IPS-20b (cell line): ENCODE data around the gene KATNB1.
"Not testable (repeated sequence)": the region's sequence is repeated elsewhere in the genome, so short reads cannot be mapped to it uniquely, and the experiment has no call there.

ENCODE experiments used
- H3K27ac ChIP-seq: one replicate; pipeline ENCODE4 v1.5.1; 2013; ENCODE audit warnings: low read length
- H3K27me3 ChIP-seq: 2 replicates; pipeline ENCODE4 v1.6.1; 2013; ENCODE audit warnings: mild to moderate bottlenecking, low read length, inconsistent platforms; ENCODE audit not compliant: insufficient read depth
- H3K36me3 ChIP-seq: 2 replicates; pipeline ENCODE4 v1.6.1; 2013; ENCODE audit warnings: low read depth, mild to moderate bottlenecking, inconsistent platforms, low read length, moderate library complexity; ENCODE audit not compliant: insufficient read depth
- H3K4me1 ChIP-seq: 2 replicates; pipeline ENCODE4 v1.6.1; 2013; ENCODE audit warnings: mild to moderate bottlenecking, control low read depth, inconsistent platforms, low read length, moderate library complexity; ENCODE audit not compliant: insufficient read depth
- H3K4me3 ChIP-seq: 2 replicates; pipeline ENCODE4 v1.5.1; 2013; ENCODE audit warnings: mild to moderate bottlenecking, low read length, inconsistent platforms
- H3K9ac ChIP-seq: 2 replicates; pipeline ENCODE4 v1.6.1; 2013; ENCODE audit warnings: low read depth, mild to moderate bottlenecking, inconsistent platforms, low read length, moderate library complexity
- H3K9me3 ChIP-seq: 2 replicates; pipeline ENCODE4 v1.6.1; 2013; ENCODE audit warnings: mild to moderate bottlenecking, low read depth, low read length, inconsistent platforms; ENCODE audit not compliant: insufficient read depth

The KATNB1 gene

DNA sequence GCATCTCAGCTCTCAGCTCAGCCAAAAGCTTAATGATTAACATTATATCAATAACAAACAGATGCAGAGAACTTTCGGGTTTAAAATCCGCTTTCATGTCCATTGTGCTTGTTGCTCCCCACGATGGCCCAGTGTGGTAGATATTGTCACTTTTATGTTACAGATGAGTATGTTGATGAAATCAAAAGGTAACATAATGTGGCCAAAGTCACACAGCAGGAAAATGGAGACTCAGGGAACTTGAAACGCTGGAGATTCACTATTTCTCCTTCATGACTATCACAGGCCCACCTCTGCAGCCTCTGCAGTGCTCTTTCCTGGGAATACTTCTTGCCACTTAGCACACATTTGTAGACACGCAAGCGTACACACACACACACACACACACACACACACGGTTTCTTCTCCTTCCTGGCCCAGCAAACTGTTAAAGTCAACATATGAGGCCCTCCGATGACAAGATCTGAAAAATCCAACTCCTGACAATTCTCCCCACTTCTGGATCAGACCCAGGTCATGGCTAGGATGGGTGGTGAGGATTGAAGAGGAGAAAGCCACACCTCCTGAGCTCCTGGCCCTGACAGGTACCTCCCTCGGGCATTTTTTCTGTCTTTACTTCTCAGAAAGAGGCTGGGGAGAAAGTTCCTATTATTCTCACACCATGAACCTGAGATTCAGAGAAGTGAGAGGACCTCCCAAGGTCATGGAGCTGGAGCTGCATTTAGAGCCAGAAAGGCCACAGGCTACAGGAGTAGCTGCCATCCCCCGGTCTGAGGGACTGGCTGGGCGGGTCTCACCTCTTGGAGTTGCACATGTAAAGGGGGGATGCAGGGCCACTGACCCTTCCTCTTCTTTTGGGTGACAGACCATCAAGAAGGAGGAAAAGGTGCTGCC lies 31.3 kb upstream of the KATNB1 start:
- no peak overlapping the region for H3K4me3 ChIP-seq
- no peaks in the 10 kb centered on the region for H3K36me3 ChIP-seq
- no peak overlapping the region for H3K27ac ChIP-seq
- H3K4me1 ChIP-seq, result 0 out of 2 replicates have a peak, but pooled peaks cover 2% of the 10 kb centered on the region
- H3K9ac ChIP-seq, result no peak overlapping the region
- no peaks in the 10 kb centered on the region for H3K27me3 ChIP-seq
- H3K9me3 ChIP-seq, result no peaks in the 10 kb centered on the region

DNA sequence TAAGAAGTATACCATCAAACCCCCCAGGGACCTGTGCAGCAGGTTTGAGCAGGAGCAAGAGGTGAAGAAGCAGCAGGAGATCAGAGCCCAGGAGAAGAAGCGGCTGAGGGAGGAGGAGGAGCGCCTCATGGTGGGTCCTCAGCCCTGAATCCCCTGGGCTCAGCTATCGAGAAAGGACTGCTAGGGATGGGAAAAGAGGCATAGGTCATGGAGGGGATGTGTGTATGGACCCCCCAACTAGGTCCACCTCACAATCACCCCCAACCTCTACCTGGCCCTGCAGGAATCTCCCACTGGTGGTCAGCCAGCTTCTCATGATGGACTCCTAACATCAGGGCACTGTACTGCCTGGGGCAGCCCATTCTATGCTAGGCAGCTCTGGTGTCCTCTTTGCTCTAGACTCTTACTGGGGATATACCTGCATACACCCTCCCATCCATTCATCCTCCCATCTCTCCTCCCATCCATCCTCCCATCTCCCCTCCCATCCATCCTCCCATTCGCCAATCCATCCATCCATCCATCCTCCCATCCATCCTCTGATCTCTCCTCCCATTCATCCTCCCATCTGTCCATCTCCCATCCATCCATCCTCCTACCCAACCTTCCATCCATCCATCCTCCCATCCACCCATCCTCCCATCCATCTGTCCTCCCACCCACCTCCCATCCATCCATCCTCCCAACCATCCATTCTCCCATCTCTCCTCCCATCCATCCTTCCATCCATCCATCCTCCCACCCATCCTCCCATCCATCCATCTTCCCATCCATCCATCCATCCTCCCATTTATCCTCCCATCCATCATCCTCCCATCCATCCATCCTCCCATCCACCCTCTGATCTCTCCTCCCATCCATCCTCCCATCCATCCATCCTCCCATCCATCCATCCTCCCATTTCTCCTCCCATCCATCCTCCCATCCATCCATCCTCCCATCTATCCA lies 30.4 kb upstream of the KATNB1 start:
- Histone ChIP-seq H3K4me1 (0 out of 2 replicates have a peak, but pooled peaks cover 2% of the 10 kb centered on the region), H3K9ac (no peak overlapping the region), H3K36me3 (no peaks in the 10 kb centered on the region), H3K4me3 (no peak overlapping the region), H3K9me3 (no peaks in the 10 kb centered on the region), H3K27me3 (no peaks in the 10 kb centered on the region), H3K27ac (no peak overlapping the region)

DNA sequence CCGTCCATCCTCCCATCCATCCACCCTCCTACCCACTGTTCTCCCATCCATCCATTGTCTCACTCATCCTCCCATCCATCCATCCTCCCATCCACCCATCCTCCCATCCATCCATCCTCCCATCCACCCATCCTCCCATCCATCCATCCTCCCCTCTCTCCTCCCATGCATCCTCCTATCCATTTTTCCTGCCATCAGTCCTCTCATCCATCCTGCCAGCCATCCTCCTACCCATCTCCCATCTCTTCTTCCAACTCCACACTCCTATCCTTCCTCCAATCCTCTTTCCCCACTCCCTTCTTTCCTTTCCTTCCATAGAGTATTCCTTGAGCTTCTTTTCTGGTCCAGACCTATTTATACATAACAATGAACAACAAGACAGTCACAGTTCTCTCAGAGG lies 28.9 kb upstream of the KATNB1 start:
- H3K4me3 ChIP-seq, result no peak overlapping the region
- no peaks in the 10 kb centered on the region for H3K9me3 ChIP-seq
- no peak overlapping the region for H3K27ac ChIP-seq
- no peaks in the 10 kb centered on the region for H3K36me3 ChIP-seq
- H3K9ac ChIP-seq, result no peak overlapping the region
- H3K4me1 ChIP-seq, result 0 out of 2 replicates have a peak, but pooled peaks cover 2% of the 10 kb centered on the region
- H3K27me3 ChIP-seq, result no peaks in the 10 kb centered on the region

DNA sequence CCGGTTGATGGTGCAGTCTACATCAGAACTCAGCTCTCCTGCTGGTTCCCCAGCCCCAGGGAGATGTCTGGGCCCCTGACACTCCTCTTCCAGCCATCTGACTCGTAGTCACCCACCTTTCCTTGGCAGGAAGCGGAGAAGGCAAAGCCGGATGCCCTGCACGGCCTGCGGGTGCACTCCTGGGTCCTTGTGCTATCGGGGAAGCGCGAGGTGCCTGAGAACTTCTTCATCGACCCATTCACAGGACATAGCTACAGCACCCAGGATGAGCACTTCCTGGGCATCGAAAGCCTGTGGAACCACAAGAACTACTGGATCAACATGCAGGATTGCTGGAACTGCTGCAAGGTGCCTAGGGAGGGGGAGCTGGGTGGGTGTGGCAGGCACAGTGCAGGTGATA lies 28.2 kb upstream of the KATNB1 start:
- H3K9me3 ChIP-seq, result no peaks in the 10 kb centered on the region

DNA sequence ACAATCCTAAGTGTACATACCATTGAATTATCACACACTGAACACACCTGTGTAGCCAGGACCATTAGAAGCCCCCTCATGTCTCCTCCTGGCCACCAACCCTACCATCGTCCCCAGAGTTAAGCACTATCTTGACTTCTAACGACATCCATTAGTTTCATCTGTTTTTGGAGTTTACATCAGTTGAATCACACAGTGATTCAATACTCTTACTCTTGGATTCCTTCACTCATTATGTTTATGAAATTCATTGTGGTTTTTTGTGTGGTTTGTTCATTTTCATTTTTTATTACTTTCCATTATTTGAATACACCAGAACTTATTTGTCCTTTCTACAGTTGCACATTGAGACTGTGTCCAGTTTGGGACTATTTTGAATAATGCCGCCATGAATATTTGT lies 27.4 kb upstream of the KATNB1 start:
- Histone ChIP-seq H3K27me3 (no peaks in the 10 kb centered on the region), H3K36me3 (no peaks in the 10 kb centered on the region), H3K4me1 (0 out of 2 replicates have a peak, but pooled peaks cover 2% of the 10 kb centered on the region), H3K27ac (no peak overlapping the region), H3K4me3 (no peak overlapping the region), H3K9me3 (no peaks in the 10 kb centered on the region), H3K9ac (no peak overlapping the region)

More for the DNA sequence above, 28.2 kb upstream of the KATNB1 start:
- H3K9ac ChIP-seq, result no peak overlapping the region
- no peak overlapping the region for H3K27ac ChIP-seq
- H3K4me1 ChIP-seq, result 0 out of 2 replicates have a peak, but pooled peaks cover 2% of the 10 kb centered on the region
- H3K36me3 ChIP-seq, result no peaks in the 10 kb centered on the region
- no peaks in the 10 kb centered on the region for H3K27me3 ChIP-seq
- no peak overlapping the region for H3K4me3 ChIP-seq

DNA sequence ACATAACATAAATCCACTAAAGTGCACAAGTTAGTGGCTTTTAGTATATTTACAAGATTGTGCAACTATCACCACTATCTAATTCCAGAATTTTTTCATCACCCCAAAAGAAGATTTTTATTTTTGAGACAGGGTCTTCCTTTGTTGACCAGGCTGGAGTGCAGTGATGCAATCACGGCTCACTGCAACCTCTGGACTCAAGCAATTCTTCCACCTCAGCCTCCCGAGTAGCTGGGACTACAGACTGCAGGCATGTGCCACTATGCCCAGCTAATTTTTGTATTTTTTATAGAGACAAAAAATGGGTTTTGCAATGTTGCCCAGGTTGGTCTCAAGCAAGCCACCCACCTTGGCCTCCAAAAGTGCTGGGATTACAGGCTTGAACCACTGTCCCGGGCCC lies 25.9 kb upstream of the KATNB1 start:
- Histone ChIP-seq H3K36me3 (no peaks in the 10 kb centered on the region), H3K27me3 (no peaks in the 10 kb centered on the region), H3K9me3 (no peaks in the 10 kb centered on the region), H3K9ac (no peak overlapping the region), H3K27ac (no peak overlapping the region), H3K4me3 (no peak overlapping the region), H3K4me1 (no peaks in the 10 kb centered on the region)

DNA sequence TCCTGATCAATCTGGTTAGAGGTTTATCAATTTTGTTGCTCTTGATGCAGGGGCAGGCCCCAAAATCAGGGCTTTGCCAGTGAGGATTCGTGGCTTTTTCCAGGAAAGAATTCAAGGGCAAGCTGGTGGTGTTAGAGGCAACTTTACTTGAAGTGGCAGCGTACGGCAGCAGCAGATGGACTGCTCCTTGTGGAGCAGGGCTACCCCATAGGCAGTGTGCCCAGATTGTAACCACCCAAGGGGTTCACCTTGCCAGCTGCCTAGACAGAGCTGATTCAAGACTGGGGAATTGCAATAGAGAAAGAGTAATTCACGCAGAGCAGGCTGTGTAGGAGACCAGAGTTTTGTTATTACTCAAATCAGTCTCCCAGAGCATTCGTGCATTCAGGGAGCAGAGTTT lies 24.2 kb upstream of the KATNB1 start:
- Histone ChIP-seq H3K9me3 (no peaks in the 10 kb centered on the region), H3K4me1 (no peaks in the 10 kb centered on the region), H3K27ac (no peak overlapping the region), H3K4me3 (no peak overlapping the region), H3K36me3 (no peaks in the 10 kb centered on the region), H3K9ac (no peak overlapping the region), H3K27me3 (no peaks in the 10 kb centered on the region)

DNA sequence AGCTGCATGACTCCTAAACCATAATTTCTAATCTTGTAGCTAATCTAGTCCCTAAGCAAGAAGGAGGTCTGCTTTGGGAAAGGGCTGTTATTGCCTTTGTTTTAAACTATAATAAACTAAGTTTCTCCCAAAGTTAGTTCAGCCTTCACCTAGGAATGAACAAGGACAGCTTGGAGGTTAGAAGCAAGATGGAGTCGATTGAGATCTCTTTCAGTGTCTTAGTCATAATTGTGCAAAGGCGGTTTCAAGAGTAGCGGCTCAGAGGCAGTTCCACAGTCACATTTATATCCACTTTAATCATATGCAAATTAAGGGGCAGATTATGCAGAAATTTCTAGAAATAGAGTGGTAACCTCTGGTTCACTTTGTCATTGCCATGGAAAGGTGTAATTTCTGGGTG lies 23.6 kb upstream of the KATNB1 start:
- Histone ChIP-seq H3K4me3 (no peak overlapping the region), H3K9ac (no peak overlapping the region), H3K27me3 (no peaks in the 10 kb centered on the region), H3K36me3 (no peaks in the 10 kb centered on the region), H3K9me3 (no peaks in the 10 kb centered on the region), H3K27ac (no peak overlapping the region), H3K4me1 (no peaks in the 10 kb centered on the region)

DNA sequence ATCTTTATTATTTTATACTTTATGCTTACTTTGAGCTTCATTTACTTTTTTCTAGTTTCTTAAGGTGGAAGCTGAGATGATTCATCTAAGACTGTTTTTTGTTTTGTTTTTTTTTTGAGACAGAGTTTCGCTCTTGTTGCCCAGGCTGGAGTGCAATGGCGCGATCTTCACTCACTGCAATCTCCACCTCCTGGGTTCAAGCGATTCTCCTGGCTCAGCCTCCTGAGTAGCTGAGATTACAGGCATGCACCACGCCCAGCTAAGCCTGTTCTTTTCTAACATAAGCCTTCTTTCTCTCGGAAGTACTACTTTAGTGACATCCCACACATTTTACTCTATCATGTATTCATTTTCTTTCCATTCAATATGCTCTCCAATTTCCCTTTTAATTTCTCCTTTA lies 23.0 kb upstream of the KATNB1 start:
- H3K9ac ChIP-seq, H3K9me3 ChIP-seq, H3K27me3 ChIP-seq, H3K4me3 ChIP-seq, H3K4me1 ChIP-seq, H3K36me3 ChIP-seq, H3K27ac ChIP-seq: not testable (repeated sequence)

DNA sequence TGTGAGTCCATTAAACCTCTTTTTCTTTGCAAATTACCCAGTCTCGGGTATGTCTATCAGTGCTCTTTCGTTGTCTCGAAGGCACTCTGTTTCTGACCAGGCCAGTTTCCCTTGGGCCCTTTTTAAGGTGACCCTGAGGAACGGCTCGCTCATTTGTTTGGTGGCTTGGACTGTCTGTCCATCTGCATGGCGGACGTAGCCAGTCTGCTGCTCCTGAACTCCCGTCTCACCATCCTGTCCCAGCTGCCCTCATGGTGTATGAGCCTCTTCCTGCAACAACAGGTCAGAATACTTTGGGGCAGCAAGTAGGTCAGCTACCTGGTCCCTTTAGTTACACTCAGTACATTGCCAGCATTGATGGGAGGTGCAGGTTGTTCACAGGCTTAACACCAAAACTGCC lies 22.0 kb upstream of the KATNB1 start:
- H3K9ac ChIP-seq, result no peak overlapping the region
- no peaks in the 10 kb centered on the region for H3K4me1 ChIP-seq
- no peak overlapping the region for H3K4me3 ChIP-seq
- no peak overlapping the region for H3K27ac ChIP-seq
- no peaks in the 10 kb centered on the region for H3K27me3 ChIP-seq
- H3K9me3 ChIP-seq, result no peaks in the 10 kb centered on the region
- H3K36me3 ChIP-seq, result no peaks in the 10 kb centered on the region

DNA sequence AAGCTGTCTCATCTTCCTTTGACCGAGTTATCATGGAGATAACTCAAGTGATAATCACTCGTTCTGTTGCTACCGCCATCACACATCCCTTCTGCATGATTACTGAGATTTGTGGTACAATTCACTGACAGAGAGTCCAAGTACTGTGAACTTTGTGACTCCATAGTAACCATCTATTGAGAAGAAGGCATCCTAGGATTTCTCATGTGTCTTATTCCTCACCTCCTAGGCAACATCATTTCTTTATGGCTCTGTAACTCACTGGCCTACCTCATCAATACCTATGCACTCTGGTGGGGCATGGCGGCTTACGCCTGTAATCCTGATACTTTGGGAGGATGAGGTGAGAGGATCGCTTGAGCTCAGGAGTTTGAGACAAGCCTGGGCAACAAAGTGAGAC lies 21.5 kb upstream of the KATNB1 start:
- H3K27me3 ChIP-seq, result no peaks in the 10 kb centered on the region
- H3K27ac ChIP-seq, result no peak overlapping the region
- H3K9me3 ChIP-seq, result no peaks in the 10 kb centered on the region
- no peaks in the 10 kb centered on the region for H3K4me1 ChIP-seq
- H3K4me3 ChIP-seq, result no peak overlapping the region
- H3K9ac ChIP-seq, result no peak overlapping the region
- H3K36me3 ChIP-seq, result no peaks in the 10 kb centered on the region
